GM12873 (cell line): ENCODE results near the gene PRPF18.

ENCODE experiments used
- CTCF ChIP-seq: IDR thresholded peaks from 2 replicates; pipeline ENCODE4 v1.5.1; 2012; ENCODE audit warnings: low read depth, mild to moderate bottlenecking, moderate library complexity, low read length, control low read depth; ENCODE audit not compliant: insufficient read depth; ENCODE audit errors: missing control alignments

Gene PRPF18

GRCh38 chr10:13660551-13660920 is 73.8 kb downstream of the PRPF18 start:
- no peak for TF ChIP-seq CTCF

- TF ChIP-seq CTCF: no peak
These were observed 74.5 kb downstream of the PRPF18 start for GRCh38 chr10:13661256-13661655.

GRCh38 chr10:13665516-13666262 is 78.9 kb downstream of the PRPF18 start:
- no peak for TF ChIP-seq CTCF

GRCh38 chr10:13668126-13668525 is 81.4 kb downstream of the PRPF18 start:
- no peak for TF ChIP-seq CTCF

GRCh38 chr10:13669182-13669855 is 82.6 kb downstream of the PRPF18 start:
- no peak for TF ChIP-seq CTCF

GRCh38 chr10:13669901-13670300 is 83.1 kb downstream of the PRPF18 start:
- TF ChIP-seq CTCF: no peak

GRCh38 chr10:13670311-13670710 is 83.5 kb downstream of the PRPF18 start:
- TF ChIP-seq CTCF: no peak
